ENCODE measurements around the gene MARK3.
"Not testable (repeated sequence)": the region's sequence is repeated elsewhere in the genome, so short reads cannot be mapped to it uniquely, and the experiment has no call there.

MARK3 gene

GRCh38 chr14:103519837-103520212, 134.6 kb downstream of the MARK3 start:
- peaks cover 5% of the 10 kb centered on the region for H3K4me1 Mint-ChIP-seq (ENCODE audit: low read depth)
- H3K27me3 Mint-ChIP-seq (ENCODE audit: low read depth) = peaks cover 19% of the 10 kb centered on the region
- H3K27ac Mint-ChIP-seq = no peak overlapping the region
- H3K9me3 Mint-ChIP-seq = no peaks in the 10 kb centered on the region
- H3K36me3 Mint-ChIP-seq (ENCODE audit: low read depth) = no peaks in the 10 kb centered on the region
- peak overlapping the region; percentile 54 for H3K4me3 Mint-ChIP-seq

- no peaks in the 10 kb centered on the region for H3K36me3 Mint-ChIP-seq (ENCODE audit: low read depth)
- no peaks in the 10 kb centered on the region for H3K9me3 Mint-ChIP-seq
- no peak overlapping the region for H3K27ac Mint-ChIP-seq
- peak overlapping the region; percentile 54 for H3K4me3 Mint-ChIP-seq
- peaks cover 21% of the 10 kb centered on the region for H3K27me3 Mint-ChIP-seq (ENCODE audit: low read depth)
- H3K4me1 Mint-ChIP-seq (ENCODE audit: low read depth) = peaks cover 5% of the 10 kb centered on the region
These were observed 135.0 kb downstream of the MARK3 start for GRCh38 chr14:103520269-103520656.

GRCh38 chr14:103520657-103521437, 135.6 kb downstream of the MARK3 start:
- H3K36me3 Mint-ChIP-seq (ENCODE audit: low read depth) = no peaks in the 10 kb centered on the region
- H3K27me3 Mint-ChIP-seq (ENCODE audit: low read depth) = peaks cover 21% of the 10 kb centered on the region
- H3K4me1 Mint-ChIP-seq (ENCODE audit: low read depth) = peaks cover 5% of the 10 kb centered on the region
- H3K4me3 Mint-ChIP-seq = peak overlapping the region; percentile 34
- H3K27ac Mint-ChIP-seq = no peak overlapping the region
- no peaks in the 10 kb centered on the region for H3K9me3 Mint-ChIP-seq

DNA sequence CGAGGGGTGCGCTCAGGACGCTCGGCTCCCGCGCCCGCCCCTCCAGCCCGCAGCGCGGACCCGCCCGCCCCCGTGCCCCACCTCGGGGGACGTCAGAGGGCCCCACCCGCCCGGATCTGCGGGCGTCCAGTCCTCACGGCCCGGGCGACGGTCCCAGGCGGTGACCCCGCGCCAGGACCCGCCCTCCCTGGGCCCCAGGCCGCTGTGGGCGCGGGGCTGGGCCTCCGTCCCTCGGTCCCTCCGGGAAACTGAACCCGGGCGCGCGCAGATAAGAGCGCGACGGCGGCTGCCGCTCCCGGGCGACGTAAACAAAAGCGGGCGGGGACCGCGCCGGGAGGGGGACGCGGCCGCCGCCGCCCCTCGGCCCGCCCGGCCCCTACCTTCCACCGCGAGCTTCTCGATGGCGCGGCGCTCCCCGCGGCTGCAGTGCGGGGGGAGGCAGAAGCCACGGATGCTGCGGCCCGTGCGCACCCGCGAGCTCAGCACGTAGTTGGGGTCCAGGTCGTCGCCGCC, 136.3 kb downstream of the MARK3 start:
- Mint-ChIP-seq H3K4me3 (no peak overlapping the region), H3K27me3 (ENCODE audit: low read depth) (peaks cover 21% of the 10 kb centered on the region)

DNA sequence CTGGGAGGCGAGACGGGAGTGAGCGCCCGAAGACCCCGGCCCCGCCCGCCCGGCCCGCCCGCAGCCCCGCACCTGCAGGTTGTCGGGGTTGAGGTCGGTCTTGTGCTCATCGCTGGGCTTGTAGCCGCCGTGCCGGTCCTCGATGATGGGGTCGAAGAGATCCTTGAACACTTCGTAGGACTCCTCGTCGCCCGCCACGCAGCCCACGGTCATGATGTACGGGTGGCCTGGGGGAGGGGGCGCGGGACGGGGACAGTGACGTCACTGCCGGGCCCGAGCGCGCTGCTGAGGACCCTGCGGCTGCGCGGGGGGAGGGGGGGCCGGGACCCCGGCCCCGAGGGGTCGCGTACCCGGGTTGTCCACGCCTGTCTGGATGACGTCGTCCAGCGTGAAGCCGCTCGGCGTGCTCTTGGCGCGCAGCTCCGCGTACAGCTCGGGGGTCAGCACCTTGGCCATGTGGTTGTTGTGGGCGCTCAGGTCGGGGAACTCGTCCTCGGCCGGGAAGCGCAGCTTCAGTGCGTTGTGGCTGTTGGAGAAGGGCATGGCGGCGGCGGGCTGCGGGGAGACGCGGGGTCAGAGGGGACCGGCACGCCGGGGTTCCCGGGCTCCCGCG, 136.8 kb downstream of the MARK3 start:
- Mint-ChIP-seq H3K9me3 (no peaks in the 10 kb centered on the region), H3K4me3 (no peak overlapping the region), H3K36me3 (ENCODE audit: low read depth) (no peaks in the 10 kb centered on the region), H3K4me1 (ENCODE audit: low read depth) (peaks cover 7% of the 10 kb centered on the region), H3K27ac (no peak overlapping the region), H3K27me3 (ENCODE audit: low read depth) (peaks cover 21% of the 10 kb centered on the region)

More for the DNA sequence above, 136.3 kb downstream of the MARK3 start:
- Mint-ChIP-seq H3K36me3 (ENCODE audit: low read depth) (no peaks in the 10 kb centered on the region), H3K4me1 (ENCODE audit: low read depth) (peaks cover 5% of the 10 kb centered on the region), H3K9me3 (no peaks in the 10 kb centered on the region), H3K27ac (no peak overlapping the region)

DNA sequence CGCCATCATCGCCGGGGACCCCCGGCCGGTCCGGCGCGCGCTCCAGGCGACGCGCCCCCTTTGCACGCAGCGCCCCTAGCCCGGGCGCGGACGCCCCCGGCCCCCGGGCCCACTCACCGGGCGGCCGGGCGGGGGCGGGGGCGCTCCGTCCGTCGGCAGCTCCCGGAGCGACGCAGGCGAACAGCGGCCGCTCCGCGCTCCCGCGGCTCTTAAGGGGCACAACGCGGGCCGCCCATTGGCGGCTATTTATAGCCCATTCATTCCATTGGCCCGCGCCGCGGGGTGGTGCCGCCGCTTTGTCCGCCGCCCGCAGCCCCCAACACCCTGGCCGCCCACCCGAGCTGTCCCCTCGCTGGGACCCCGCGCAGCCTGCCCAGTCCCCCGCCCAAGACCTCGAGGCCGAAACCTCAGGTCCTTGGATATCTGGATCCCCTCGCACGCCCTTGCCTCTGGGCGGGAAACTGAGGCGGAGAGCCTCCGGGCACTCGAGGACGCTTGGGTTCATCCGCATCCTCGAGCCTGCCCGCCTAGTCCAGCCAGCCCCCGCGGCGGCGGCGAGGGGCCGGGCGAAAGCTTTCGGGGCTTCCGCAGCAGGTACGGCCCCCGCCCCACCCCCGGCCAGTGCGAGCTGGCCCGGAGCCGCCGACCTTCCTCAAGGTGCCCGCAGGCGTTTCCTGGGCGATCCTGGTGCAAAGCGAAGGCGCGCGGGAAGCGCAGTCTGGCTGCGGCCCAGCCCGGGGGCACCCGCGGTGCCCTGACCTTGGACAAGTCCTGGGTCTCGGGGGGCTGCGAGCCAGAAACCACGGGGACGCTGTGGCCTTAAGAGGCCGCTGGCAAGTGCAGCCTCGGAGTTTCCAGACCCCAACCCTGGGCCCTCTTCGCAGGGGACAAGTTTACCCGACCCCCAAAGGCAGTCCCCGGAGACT, 137.7 kb downstream of the MARK3 start, which contains the start of gene CKB:
TSS of gene CKB (minus strand) at position 182 of the 926 bp plus-strand sequence. CDS start 337 bp downstream, outside the sequence.
- Mint-ChIP-seq H3K27ac (no peak within 1 kb of the TSS), H3K27me3 (ENCODE audit: low read depth) (peaks cover 21% of the 10 kb centered on the region), H3K9me3 (no peaks in the 10 kb centered on the region), H3K4me3 (no peak within 1 kb of the TSS), H3K4me1 (ENCODE audit: low read depth) (peaks cover 11% of the 10 kb centered on the region), H3K36me3 (ENCODE audit: low read depth) (no peaks in the 10 kb centered on the region)

- Mint-ChIP-seq H3K36me3 (ENCODE audit: low read depth) (no peaks in the 10 kb centered on the region), H3K27ac (no peak overlapping the region), H3K27me3 (ENCODE audit: low read depth) (peaks cover 21% of the 10 kb centered on the region), H3K9me3 (no peaks in the 10 kb centered on the region), H3K4me1 (ENCODE audit: low read depth) (peaks cover 11% of the 10 kb centered on the region), H3K4me3 (no peak overlapping the region)
These were observed 138.3 kb downstream of the MARK3 start for GRCh38 chr14:103523575-103523954.

- no peak overlapping the region for H3K27ac Mint-ChIP-seq
- H3K4me3 Mint-ChIP-seq = no peak overlapping the region
- peaks cover 21% of the 10 kb centered on the region for H3K27me3 Mint-ChIP-seq (ENCODE audit: low read depth)
- H3K36me3 Mint-ChIP-seq (ENCODE audit: low read depth) = no peaks in the 10 kb centered on the region
- H3K9me3 Mint-ChIP-seq = no peaks in the 10 kb centered on the region
- peaks cover 8% of the 10 kb centered on the region for H3K4me1 Mint-ChIP-seq (ENCODE audit: low read depth)
These were observed 139.1 kb downstream of the MARK3 start for GRCh38 chr14:103524002-103524935.

GRCh38 chr14:103525430-103526246, 140.4 kb downstream of the MARK3 start:
- not testable (repeated sequence) for H3K36me3 Mint-ChIP-seq (ENCODE audit: low read depth); H3K4me3 Mint-ChIP-seq; H3K27ac Mint-ChIP-seq; H3K9me3 Mint-ChIP-seq
- peaks cover 17% of the 10 kb centered on the region for H3K27me3 Mint-ChIP-seq (ENCODE audit: low read depth)
- H3K4me1 Mint-ChIP-seq (ENCODE audit: low read depth) = peaks cover 17% of the 10 kb centered on the region

DNA sequence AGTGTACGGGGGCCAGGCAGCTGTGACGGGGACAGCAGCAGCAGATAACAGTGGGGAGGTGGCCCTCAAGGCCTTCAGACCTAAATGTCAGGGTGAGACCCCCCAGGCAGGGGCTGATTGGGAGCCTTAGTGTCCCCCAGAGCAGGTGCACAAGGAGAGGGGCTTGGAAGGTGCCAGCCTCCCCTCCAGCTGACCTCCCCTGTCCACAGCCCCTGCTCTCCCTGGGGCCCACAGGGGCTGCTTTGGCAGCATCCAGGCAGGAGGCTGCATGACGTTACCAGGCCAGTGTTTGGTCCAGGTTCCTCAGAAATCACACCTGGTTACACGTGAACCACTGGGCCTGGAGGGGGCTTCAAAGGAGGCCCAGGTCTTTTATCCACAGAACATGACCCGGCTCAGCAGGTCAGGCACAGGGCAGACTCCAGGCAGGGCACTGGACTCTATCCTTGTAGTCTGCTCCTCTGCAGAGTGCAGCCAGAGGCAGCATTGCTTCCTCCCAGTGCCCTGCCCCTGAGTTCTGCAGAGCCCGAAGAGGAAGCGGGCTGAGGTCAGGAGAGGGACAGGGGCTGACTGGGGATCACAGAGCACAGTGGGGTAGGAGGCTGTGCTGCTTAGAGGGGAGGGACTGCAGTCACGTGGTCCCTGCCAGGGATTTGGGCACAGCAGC, 141.2 kb downstream of the MARK3 start:
- Mint-ChIP-seq H3K27me3 (ENCODE audit: low read depth) (peaks cover 17% of the 10 kb centered on the region), H3K4me1 (ENCODE audit: low read depth) (peaks cover 17% of the 10 kb centered on the region), H3K9me3 (no peaks in the 10 kb centered on the region), H3K27ac (no peak overlapping the region), H3K4me3 (no peak overlapping the region), H3K36me3 (ENCODE audit: low read depth) (peaks cover 2% of the 10 kb centered on the region)

DNA sequence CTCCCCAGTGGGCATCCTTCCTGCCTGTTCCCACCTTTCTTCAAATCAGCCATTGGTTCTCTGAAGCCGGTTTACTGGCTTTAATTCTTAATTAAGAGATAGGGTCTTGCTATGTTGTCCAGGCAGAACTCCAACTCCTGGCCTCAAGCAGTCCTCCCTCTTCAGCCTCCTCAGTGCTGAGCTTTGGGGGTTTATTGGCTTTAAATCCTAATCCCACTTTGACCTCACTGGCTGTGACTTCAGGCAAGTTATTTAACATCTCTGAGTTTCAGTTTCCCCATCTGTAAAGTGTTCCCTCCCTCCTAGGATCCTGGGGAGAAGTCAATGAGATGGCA, 141.7 kb downstream of the MARK3 start:
- Mint-ChIP-seq H3K4me3 (peak overlapping the region; percentile 98), H3K27ac (peak overlapping the region; percentile 78), H3K36me3 (ENCODE audit: low read depth) (peaks cover 2% of the 10 kb centered on the region), H3K9me3 (no peaks in the 10 kb centered on the region), H3K27me3 (ENCODE audit: low read depth) (peaks cover 17% of the 10 kb centered on the region), H3K4me1 (ENCODE audit: low read depth) (peaks cover 17% of the 10 kb centered on the region)

DNA sequence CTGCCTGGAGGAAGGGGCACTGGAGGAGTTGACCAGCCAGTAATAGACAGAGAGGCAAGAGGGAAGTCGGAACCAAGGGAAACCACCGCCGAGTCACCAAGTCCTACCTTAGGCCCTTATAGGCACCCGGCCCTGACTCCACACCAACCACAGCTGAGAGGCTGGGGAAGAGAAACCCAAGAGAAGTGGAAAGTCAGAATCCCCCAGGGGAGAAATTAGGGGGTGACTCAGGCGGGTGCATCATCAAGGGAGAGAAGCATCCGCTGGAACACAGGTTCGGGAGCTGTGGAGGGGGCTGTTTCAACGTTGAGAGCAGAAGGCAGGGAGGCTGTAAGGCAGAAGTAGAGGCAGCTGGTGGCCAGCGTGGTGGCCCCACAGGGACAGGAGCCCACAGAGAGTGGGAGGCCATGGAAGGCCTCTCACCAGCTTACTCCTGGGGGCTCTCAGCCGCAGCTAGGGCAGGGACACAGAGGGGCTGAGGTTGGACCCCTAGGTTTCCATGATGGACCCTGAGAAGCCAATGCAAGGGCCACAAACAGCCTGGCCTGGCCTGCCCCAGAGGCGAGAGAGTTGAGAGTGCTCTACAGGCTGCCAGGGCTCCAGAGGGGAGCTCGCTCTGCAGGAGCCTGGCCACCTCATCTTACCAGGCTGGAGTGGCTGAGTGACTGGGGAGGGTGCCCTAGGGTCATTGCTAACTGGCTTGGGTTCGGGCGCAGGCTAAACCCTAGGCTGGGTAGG, 142.4 kb downstream of the MARK3 start:
- Mint-ChIP-seq H3K4me3 (peak overlapping the region; percentile 98), H3K4me1 (ENCODE audit: low read depth) (peaks cover 17% of the 10 kb centered on the region)

More for the DNA sequence above, 142.4 kb downstream of the MARK3 start:
- Mint-ChIP-seq H3K27me3 (ENCODE audit: low read depth) (peaks cover 17% of the 10 kb centered on the region), H3K36me3 (ENCODE audit: low read depth) (peaks cover 2% of the 10 kb centered on the region), H3K9me3 (no peaks in the 10 kb centered on the region), H3K27ac (peak overlapping the region; percentile 78)
